Lower leg skin (tissue), 4 donors: Measurements from ENCODE around the gene ZNF263. TPM values are rescaled to one million over a fixed set of nuclear protein-coding genes. Genes with fewer than 3 reads are reported as not detected.

Source experiments
- DNase-seq, 2 donors: peaks; one replicate each; pipeline ENCODE4 v3.0.0-alpha.2; 2019; ENCODE audit warnings: low spot score in 2 of 2
- H3K4me3 ChIP-seq: fragments of 200-600 bp; sonication (generic); 2 replicates; pipeline ENCODE4 v1.5.1; 2017; ENCODE audit warnings: mild to moderate bottlenecking, low read depth; ENCODE audit not compliant: poor library complexity, severe bottlenecking
- POLR2A ChIP-seq, 2 donors: fragments of 450-650 bp; IDR thresholded peaks; one replicate each; pipeline ENCODE4 v1.6.1; 2016 to 2017; ENCODE audit warnings: antibody characterized with exemption in 2 of 2, mild to moderate bottlenecking in 1 of 2, moderate library complexity in 1 of 2
- WGBS, 2 donors: methylation state at CpG; one replicate each; pipeline ENCODE4 v1.1.5; 2018; 5-methylcytosine and 5-hydroxymethylcytosine counted together
- intact Hi-C: fragments of 100-400 bp; cut with DNase I; formaldehyde crosslinking; loops from one replicate; pipeline ENCODE4 v1.15.0; 2023; ENCODE audit warnings: low total_unique reads
- total RNA-seq, 4 donors: library from RNA; depleted of rRNA; stranded (reverse); fragments of >200 nt; gene quantifications; one replicate each; pipeline ENCODE4 v1.1.0, GENCODE V29; 2016
- TF ChIP-seq, protein P1 (sequence below), 3 donors: fragments of 450-650 bp; IDR thresholded peaks; one replicate each; pipeline ENCODE4 v1.5.1; 2016; ENCODE audit warnings: antibody characterized with exemption in 3 of 3, mild to moderate bottlenecking in 3 of 3, moderate library complexity in 2 of 3

ZNF263 gene
- total RNA-seq, 4 donors from 2014 or later, result 40.4 to 62.3 (median 55.2) TPM

DNA sequence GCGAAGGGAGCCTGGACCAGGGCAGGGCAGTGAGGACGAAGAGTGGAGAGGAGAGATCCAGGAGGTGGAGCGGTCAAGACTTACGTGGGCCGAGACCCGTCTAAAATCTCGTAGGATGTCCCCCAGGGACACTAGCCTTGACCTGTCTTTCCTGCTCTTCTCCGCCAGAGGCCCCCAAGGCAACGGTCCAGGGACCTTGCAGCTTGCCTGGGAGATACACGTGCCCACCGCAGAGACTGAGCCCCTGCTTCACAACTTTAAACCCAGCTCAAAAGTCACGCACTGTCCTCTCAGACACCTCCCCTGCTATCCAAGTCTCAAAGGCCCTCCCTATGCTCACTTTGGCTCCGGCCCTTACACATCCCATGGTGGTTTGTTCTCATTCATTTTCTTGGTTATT lies 12.5 kb downstream of the ZNF263 start:
- DNase-seq, result no peak
- WGBS, 2 donors, result 75% methylated on average over 13 of the region's 13 CpGs
- TF ChIP-seq, protein P1, sequence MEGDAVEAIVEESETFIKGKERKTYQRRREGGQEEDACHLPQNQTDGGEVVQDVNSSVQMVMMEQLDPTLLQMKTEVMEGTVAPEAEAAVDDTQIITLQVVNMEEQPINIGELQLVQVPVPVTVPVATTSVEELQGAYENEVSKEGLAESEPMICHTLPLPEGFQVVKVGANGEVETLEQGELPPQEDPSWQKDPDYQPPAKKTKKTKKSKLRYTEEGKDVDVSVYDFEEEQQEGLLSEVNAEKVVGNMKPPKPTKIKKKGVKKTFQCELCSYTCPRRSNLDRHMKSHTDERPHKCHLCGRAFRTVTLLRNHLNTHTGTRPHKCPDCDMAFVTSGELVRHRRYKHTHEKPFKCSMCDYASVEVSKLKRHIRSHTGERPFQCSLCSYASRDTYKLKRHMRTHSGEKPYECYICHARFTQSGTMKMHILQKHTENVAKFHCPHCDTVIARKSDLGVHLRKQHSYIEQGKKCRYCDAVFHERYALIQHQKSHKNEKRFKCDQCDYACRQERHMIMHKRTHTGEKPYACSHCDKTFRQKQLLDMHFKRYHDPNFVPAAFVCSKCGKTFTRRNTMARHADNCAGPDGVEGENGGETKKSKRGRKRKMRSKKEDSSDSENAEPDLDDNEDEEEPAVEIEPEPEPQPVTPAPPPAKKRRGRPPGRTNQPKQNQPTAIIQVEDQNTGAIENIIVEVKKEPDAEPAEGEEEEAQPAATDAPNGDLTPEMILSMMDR (IDR thresholded peaks at IDR 0.05), result no peak
- TF ChIP-seq POLR2A (IDR thresholded peaks at IDR 0.05), result no peak
- intact Hi-C loops, result loop anchor here (5.0 kb wide), 1 partner anchor 113 kb away; no protein-coding TSS in a partner anchor
- no peak overlapping the region for H3K4me3 ChIP-seq

DNA sequence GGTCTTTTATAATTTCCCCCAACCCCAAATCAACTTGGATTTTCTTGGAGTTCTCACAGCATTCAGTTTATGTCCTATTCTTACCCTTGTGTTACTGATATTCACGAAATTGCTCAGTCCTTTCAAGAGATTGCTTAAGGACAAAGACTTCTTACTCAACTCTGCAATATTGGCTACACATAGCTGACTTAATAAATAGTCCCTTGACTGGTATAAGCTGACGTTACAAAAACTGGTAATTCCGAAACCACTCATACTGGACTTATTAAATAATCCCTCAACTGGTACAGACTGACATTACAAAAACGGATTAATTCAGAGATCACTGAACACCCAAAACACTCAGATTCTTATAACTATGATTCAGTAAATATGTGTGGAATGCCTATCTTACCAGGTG lies 21.1 kb downstream of the ZNF263 start:
- TF ChIP-seq, protein P1 (IDR thresholded peaks at IDR 0.05), result no peak
- 68 to 69% methylated on average over 4 of the region's 4 CpGs for WGBS, 2 donors
- intact Hi-C loops, result loop anchor here (10.0 kb wide), 1 partner anchor 100 kb away; the partner anchor contains the start of genes ZNF174 and ZSCAN32
- peak overlapping the region; percentile 48 for H3K4me3 ChIP-seq
- DNase-seq, result no peak

DNA sequence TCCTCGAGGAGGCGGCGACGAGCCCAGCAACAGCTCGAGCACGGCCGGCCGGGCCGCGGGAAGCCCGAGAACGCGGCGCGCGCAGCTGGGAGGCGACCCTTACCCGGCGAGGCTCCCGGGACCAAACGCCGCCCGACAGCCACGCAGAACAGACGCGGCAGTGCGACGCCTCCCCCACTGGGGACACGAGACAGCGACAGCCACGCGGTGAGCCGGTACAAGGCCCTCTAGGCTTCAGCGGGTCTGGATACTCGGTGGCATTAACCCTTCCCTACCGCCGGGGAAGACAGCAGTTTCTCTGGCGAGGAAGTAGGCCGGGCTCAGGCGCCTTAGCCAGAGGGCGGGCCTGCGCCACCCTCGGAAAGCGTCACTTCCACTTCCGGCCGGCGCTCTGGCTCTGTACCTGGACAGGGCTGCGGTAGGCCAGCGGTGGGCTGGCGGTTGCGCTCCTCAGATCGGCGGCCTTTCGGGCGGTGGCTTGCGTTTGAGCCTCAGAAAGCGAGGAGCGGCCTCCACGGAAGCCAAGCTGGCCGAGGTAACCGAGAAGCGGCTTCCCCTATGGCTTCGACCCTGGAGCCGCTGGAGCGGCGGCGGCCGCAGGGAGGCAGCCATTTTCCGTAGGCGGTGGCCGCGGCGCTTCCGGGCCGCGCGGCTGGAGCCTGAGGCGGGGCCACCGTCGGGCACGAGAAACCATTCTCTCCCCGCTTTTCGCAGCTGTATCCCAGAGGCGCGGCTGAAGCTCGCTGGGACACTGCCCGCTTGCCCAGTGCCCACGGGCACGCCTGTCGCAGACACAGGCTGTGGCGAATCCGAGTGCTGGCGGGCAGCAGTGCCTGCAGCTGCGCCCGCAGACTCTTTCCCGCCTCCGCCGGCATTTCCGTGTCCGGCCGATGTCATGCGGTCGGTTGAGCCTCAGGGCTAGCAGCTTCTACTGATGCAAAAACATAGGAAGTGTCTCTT lies 22.1 kb downstream of the ZNF263 start, which contains the start of the genes TIGD7 and ZNF75A:
TSS of gene TIGD7 (minus strand) at position 322 of the 960 bp plus-strand sequence. CDS start 4,816 bp downstream, outside the sequence.
TSS of gene ZNF75A (plus strand) at position 389 of the 960 bp plus-strand sequence. CDS start 2,932 bp downstream, outside the sequence.
- H3K4me3 ChIP-seq, result peak within 1 kb of the TSS; percentile 48
- 4 to 5% methylated on average over 41 to 81 of the region's 103 CpGs for WGBS, 2 donors
- intact Hi-C loops, result loop anchor here (10.0 kb wide), 1 partner anchor 99 kb away; the partner anchor contains the start of genes ZNF174 and ZSCAN32
- DNase-seq, result peak; percentile 60 to 95
- TF ChIP-seq, protein P1 (IDR thresholded peaks at IDR 0.05), result no peak
- TF ChIP-seq POLR2A (IDR thresholded peaks at IDR 0.05), result peak in 1 of 2 donors; percentile 13

DNA sequence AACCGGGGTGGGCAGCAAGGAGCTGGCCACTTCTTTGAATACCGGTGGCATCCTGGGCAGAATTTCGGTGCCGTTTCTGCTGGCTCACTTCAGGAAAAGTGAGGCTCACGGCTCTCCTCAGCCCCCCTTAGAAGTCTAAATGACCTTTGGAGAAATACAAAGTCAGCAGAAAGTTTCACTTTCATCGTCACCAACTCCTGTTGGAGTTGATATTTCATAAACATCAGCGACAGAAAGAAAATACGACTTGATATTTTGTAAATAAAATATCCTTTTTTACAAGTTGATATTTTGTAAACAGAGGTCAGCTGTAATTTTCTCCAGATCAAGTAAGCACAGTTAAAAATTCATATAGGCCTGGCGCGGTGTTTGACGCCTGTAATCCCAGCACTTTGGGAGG lies 22.8 kb downstream of the ZNF263 start:
- 57 to 69% methylated on average over 11 of the region's 11 CpGs for WGBS, 2 donors
- DNase-seq, result no peak
- no peak for TF ChIP-seq POLR2A (IDR thresholded peaks at IDR 0.05)
- TF ChIP-seq, protein P1 (IDR thresholded peaks at IDR 0.05), result no peak
- intact Hi-C loops, result loop anchor here (10.0 kb wide), 1 partner anchor 99 kb away; the partner anchor contains the start of genes ZNF174 and ZSCAN32
- peak overlapping the region; percentile 48 for H3K4me3 ChIP-seq

DNA sequence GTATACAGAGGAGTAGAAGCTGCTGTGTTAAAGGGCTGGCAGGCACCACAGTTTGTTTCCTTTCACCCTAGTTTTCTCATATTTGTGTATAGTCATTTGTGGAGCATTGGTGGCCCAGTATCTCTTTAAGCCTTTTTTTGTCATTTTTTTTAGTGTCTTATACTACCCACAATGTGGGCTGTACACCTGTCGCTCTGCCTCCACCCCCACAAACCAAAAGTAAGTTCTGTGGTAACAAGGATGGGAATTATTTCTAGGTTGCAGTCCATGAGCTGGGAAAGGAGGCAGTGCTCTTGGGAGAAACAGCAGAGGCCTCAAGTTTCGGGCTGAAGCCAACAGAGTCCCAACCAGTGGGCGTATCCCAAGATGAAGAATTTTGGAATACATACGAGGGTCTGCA lies 28.2 kb downstream of the ZNF263 start:
- intact Hi-C loops, result no loop called here
- DNase-seq, result no peak
- TF ChIP-seq POLR2A (IDR thresholded peaks at IDR 0.05), result no peak
- TF ChIP-seq, protein P1 (IDR thresholded peaks at IDR 0.05), result no peak
- 91 to 97% methylated on average over 4 of the region's 4 CpGs for WGBS, 2 donors
- H3K4me3 ChIP-seq, result no peak overlapping the region
